WERI-Rb-1 (cell line): Measurements from ENCODE around the gene SPECC1L.

Source experiments
- DNase-seq: peaks from one replicate; pipeline ENCODE4 v3.0.0-alpha.2; 2020
- H3K27ac ChIP-seq: fragments of 250-450 bp; sonication (Bioruptor Pico); 2 replicates; pipeline ENCODE4 v1.5.1; 2020; ENCODE audit warnings: mild to moderate bottlenecking, moderate library complexity
- H3K27me3 ChIP-seq: fragments of 250-450 bp; sonication (Bioruptor Pico); 2 replicates; pipeline ENCODE4 v1.5.1; 2021; ENCODE audit warnings: mild to moderate bottlenecking, low read depth, moderate library complexity; ENCODE audit not compliant: insufficient read depth, severe bottlenecking
- H3K36me3 ChIP-seq: fragments of 250-450 bp; sonication (Bioruptor Pico); 2 replicates; pipeline ENCODE4 v1.5.1; 2020; ENCODE audit warnings: mild to moderate bottlenecking, moderate library complexity
- H3K4me3 ChIP-seq: 2 replicates; pipeline ENCODE4 v1.5.1; 2011; ENCODE audit warnings: low read depth, mild to moderate bottlenecking, control low read depth, low read length
- H3K9me3 ChIP-seq: fragments of 250-450 bp; sonication (Bioruptor Pico); 2 replicates; pipeline ENCODE4 v1.5.1; 2021; ENCODE audit warnings: mild to moderate bottlenecking, moderate library complexity; ENCODE audit not compliant: severe bottlenecking
- TF ChIP-seq, protein P1 (sequence below): IDR thresholded peaks from 2 replicates; pipeline ENCODE4 v1.5.1; 2011; ENCODE audit warnings: low read depth, mild to moderate bottlenecking, control low read depth, inconsistent platforms, low read length

Gene SPECC1L

GRCh38 chr22:24444729-24445466 lies 174.3 kb downstream of the SPECC1L start:
- peak overlapping the region; percentile 90 for H3K27ac ChIP-seq
- peak; percentile 78 for DNase-seq
- no peaks in the 10 kb centered on the region for H3K9me3 ChIP-seq
- peak overlapping the region; percentile 11 for H3K4me3 ChIP-seq
- H3K27me3 ChIP-seq, result no peaks in the 10 kb centered on the region
- H3K36me3 ChIP-seq, result no peaks in the 10 kb centered on the region
- TF ChIP-seq, protein P1, sequence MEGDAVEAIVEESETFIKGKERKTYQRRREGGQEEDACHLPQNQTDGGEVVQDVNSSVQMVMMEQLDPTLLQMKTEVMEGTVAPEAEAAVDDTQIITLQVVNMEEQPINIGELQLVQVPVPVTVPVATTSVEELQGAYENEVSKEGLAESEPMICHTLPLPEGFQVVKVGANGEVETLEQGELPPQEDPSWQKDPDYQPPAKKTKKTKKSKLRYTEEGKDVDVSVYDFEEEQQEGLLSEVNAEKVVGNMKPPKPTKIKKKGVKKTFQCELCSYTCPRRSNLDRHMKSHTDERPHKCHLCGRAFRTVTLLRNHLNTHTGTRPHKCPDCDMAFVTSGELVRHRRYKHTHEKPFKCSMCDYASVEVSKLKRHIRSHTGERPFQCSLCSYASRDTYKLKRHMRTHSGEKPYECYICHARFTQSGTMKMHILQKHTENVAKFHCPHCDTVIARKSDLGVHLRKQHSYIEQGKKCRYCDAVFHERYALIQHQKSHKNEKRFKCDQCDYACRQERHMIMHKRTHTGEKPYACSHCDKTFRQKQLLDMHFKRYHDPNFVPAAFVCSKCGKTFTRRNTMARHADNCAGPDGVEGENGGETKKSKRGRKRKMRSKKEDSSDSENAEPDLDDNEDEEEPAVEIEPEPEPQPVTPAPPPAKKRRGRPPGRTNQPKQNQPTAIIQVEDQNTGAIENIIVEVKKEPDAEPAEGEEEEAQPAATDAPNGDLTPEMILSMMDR, result no peak

- Histone ChIP-seq H3K27me3 (no peaks in the 10 kb centered on the region), H3K36me3 (no peaks in the 10 kb centered on the region), H3K4me3 (peak overlapping the region; percentile 11), H3K27ac (peak overlapping the region; percentile 90), H3K9me3 (no peaks in the 10 kb centered on the region)
- TF ChIP-seq, protein P1, result no peak
- peak; percentile 97 for DNase-seq
Measured at GRCh38 chr22:24445481-24446259, 175.0 kb downstream of the SPECC1L start.

GRCh38 chr22:24446260-24446611 lies 175.6 kb downstream of the SPECC1L start:
- H3K4me3 ChIP-seq, result no peak overlapping the region; the same call in 1 of the 2 replicates
- TF ChIP-seq, protein P1, result no peak
- no peaks in the 10 kb centered on the region for H3K27me3 ChIP-seq
- no peaks in the 10 kb centered on the region for H3K36me3 ChIP-seq
- peak overlapping the region; percentile 90 for H3K27ac ChIP-seq
- no peaks in the 10 kb centered on the region for H3K9me3 ChIP-seq
- DNase-seq, result no peak

DNA sequence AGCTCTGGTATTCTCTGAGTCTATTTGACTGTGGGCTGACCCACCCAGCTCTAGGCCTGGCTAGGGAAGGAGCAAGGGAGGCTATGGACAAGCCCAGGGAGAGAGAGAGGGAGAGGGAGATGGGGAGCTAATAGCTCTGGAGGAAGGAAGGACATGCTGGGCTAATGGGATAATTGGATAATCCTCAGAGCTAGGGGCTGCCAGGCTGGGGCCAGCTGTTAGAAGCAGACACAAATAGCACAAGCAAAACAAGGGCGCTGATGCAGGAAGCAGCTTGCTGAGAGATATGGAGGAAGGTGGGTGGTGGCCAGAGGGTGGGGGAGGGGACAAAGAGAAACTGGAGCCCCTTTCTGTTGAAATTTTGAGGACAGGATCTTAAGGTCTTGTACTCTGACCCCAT lies 180.0 kb downstream of the SPECC1L start:
- no peak overlapping the region for H3K4me3 ChIP-seq
- peak; percentile 92 for DNase-seq
- H3K27ac ChIP-seq, result peak overlapping the region; percentile 52
- H3K9me3 ChIP-seq, result no peaks in the 10 kb centered on the region
- no peaks in the 10 kb centered on the region for H3K27me3 ChIP-seq
- no peaks in the 10 kb centered on the region for H3K36me3 ChIP-seq
- TF ChIP-seq, protein P1, result no peak

DNA sequence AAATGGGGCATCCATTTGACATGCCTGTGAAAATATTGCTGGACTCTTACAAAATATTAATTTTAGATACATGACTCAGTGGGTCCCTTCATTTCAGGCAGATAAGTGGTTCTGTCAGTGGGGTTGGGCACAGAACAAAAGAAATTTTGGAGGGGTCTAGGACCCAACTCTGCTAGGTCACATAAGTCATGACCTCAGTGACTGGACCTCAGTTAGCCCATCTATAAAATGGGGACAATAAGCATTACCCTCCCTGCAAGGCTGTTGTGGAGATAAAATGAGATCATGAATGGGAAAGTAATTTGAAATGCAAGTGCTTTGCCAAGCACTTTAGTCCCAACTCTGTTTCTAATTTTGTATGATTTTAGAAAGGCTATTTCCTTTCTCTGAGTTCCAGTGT lies 180.5 kb downstream of the SPECC1L start:
- no peaks in the 10 kb centered on the region for H3K36me3 ChIP-seq
- TF ChIP-seq, protein P1, result no peak
- H3K27me3 ChIP-seq, result no peaks in the 10 kb centered on the region
- DNase-seq, result no peak
- no peaks in the 10 kb centered on the region for H3K9me3 ChIP-seq
- H3K4me3 ChIP-seq, result no peak overlapping the region
- H3K27ac ChIP-seq, result peak overlapping the region; percentile 52
